GM18505 (cell line): ENCODE results near the gene IRF4.

Source experiments
- ATAC-seq: cut with Tn5 transposase; IDR thresholded peaks from one replicate; pipeline ENCODE4 v1.9.1; 2021; ENCODE audit not compliant: unreplicated experiment
- POLR2A ChIP-seq: IDR thresholded peaks from 4 replicates; pipeline ENCODE4 v1.6.1; 2011; ENCODE audit warnings: borderline replicate concordance; ENCODE audit not compliant: insufficient read depth, insufficient read length; ENCODE audit errors: extremely low read depth

Gene IRF4

DNA sequence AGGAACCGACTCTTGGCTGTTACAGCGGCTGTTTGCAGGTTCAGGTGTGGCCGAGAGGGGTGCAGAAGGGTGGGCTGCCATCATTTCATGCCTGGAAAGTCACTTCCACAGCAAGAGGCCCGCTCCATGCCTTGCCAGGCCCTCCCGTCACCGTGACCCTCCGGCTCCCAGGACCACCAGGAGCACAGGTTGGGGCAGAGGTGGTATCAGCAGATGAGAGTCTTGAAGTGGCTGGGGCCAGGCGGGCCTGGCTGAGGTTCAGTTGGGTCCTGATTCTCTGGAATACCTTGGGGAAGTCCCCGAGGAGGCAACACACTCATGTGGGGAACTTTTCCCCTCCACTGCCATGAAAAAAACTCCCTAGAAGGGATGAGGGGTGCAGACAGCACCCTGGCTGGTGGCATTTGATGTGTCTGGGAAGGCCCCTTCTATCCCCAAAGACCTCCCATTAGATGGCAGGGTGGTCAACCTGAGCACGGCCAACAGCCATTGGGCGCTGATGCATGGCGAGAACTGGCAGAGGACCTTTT is 34.2 kb upstream of the IRF4 start:
- ATAC-seq, result no peak
- TF ChIP-seq POLR2A, result no peak

DNA sequence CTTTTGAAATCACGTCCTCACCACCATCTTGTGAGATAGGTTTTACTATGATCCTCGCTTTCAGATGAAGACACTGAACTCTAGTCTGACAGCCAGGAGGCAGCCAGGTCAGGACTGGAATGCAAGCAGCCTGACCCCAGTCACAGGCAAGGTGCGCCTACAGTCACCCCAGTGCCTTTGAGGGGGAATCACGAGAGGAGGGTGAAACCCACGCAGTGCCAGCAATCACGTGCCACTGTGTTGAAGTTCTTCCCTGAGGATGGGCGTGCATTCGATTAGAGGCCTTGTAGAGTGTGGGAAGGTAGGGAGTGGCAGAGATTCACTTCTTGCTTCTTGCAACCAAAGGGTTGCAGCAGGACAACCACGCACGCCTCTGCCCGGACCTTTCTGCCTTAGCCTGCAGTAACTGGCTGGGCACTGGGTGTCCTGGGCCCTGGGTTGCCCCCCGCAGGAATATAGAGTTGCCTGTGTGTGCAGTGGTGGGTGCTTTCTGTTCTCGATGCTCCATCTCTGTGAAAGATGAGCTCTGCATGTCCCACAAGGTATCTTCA is 33.7 kb upstream of the IRF4 start:
- no peak for TF ChIP-seq POLR2A
- ATAC-seq, result no peak

DNA sequence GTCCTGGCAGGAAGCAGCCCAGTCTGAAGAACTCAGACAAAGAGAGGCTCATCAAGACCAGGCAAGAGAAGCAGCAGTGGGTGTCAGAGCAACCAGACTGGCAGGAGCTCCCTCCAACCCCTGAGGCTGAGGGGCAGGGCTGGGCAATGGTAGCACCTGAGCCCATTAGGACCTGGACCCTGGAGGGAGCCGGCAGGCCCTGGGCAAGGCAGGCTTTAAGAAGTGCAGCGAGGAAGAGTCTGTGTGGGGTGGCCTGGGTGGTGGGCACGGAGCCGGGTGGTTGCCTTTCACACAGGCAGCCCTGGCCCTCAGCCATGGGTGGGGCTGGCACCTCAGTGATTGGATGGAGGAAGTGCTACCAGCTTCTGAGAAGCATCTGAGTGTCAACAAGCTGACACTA is 33.1 kb upstream of the IRF4 start:
- no peak for ATAC-seq
- peak; percentile 16 for TF ChIP-seq POLR2A

DNA sequence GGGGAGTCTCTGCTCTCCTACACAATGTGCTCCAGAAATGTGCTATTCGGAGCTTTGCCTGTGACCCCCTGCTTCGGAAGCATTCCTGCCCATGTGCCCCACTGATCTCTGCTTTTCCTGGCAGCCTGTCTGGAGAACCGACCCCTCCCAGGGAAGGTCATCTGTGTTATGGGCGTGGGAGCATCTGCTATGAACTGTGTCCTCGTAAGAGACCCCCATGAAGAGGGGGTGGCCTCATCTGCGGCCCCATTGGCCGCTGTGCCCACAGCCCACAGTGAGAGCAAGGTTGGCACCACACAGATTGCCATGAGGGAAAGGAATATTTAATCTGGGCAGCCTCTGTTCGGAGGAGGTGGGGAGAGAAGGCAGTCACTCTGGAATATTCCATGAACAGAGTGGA is 32.7 kb upstream of the IRF4 start:
- TF ChIP-seq POLR2A, result no peak
- no peak for ATAC-seq

DNA sequence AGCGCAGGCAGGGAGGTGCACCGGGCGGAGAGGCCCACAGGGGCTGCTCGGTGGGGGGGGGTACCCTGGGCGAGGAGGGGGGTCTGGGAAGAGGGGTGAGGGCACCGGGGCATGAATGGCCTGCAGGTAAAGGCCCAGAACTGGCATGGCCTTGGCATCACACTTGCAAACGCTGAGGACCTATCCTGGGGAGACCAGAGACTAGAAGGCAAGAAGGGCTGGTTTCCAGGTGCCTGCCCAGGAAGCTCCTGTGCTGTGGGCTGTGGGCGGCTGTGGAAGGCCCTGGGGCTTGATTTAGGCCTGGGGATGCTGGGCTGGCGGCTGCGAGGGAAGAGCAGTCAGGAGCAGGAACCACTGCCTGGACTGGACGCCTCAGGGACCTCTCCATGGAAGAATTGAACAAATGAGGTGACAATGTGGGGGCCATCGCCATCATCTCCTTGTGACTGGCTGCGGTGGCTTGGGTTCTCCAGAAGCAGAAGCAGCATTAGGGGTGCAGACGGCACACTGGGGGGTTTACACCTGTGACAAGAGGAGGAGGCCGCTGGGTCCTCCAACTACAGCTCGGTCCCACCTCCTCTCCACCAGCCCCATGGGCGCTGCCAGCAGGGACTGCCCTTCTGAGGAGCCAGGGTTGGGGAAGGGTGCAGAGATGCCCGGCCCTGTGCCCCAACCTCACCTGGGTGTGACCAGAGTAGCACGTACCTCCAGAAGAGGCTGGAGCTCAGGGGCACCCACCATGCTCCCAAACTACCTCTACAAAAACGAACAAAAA is 32.1 kb upstream of the IRF4 start:
- ATAC-seq, result no peak
- TF ChIP-seq POLR2A, result no peak

DNA sequence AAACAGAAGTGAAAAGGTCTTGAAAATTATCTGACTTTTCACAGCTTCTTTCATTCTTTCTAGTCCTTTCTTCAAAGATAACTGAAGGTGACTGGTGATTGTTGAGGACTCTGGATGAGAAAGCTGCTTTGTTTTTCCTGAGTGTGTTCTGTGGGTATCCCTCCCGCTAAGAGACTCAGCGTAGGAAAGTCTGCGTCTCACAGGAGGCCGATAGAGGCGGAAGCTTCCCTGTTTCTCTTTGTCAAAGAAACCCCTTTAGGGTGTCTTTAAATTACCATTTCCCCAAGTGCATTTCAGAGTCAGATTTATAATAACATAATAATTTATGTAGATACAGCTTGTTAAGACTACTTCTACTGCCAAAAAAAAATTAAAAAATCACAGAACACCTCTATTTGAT is 31.2 kb upstream of the IRF4 start:
- no peak for TF ChIP-seq POLR2A

DNA sequence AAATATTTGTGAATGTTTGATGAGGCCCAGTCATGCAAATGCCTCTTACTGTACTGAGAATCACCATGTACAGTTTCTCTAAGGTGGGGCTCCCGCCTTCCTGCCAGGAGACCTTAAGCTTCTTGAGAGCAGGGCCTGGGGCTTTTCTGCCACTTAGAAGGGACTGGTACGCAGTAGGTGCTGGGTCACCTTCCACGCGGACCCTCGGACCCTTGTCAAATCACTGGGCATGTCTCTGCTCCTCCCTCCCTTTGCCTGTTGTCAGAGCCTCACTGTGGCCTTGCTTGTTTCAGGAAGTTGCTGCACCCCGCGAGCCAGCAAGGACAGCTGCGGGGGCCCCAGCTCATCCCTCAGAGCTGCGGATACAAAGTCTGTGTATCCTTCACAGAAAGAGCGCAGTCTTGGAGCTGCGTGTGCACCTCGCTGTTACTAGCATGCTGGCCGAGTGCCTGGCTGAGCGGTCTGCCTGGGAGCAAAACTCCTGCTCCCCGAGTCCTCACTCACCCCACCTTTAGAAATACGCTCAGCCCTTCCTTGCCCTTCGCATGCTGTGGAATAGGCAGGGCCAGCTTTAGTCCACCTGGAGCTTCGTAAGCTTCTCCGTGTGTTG is 30.7 kb upstream of the IRF4 start:
- TF ChIP-seq POLR2A, result no peak
- ATAC-seq, result no peak

More for the DNA sequence above, 31.2 kb upstream of the IRF4 start:
- ATAC-seq, result no peak

DNA sequence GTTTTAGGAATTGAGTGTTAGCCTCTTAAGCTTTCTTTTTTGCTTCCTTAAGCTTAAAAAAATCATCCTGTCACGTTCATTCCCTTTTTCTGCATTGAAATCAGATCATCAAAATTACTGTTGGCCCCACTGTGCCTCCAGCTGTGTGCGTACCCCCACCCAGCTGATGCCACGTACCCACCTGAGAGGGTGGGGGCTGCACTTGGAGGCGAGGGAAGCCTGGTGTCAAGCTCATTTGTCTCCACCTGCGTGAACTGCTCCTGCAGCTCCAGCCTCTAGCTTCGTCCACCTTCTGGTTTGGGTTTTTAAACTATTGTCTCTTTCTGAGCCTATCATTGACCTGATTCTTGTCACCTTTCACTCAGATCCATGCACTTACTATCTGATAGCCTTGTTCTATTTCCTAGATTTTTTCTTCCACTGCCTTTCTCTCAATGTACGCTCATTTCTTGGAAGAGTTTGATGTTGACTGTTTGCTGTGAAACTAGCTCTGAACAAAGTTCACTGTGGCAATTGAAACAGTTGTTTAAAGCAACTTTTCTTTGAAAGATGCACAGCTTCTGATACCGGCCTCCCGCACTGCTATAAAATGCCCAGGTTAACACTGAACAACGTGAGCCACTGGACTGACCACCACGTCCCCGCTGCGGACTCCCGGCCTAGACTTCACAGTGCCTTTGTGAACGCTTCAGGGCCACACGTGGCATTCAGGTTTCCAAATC is 30.0 kb upstream of the IRF4 start:
- no peak for TF ChIP-seq POLR2A
- ATAC-seq, result no peak

DNA sequence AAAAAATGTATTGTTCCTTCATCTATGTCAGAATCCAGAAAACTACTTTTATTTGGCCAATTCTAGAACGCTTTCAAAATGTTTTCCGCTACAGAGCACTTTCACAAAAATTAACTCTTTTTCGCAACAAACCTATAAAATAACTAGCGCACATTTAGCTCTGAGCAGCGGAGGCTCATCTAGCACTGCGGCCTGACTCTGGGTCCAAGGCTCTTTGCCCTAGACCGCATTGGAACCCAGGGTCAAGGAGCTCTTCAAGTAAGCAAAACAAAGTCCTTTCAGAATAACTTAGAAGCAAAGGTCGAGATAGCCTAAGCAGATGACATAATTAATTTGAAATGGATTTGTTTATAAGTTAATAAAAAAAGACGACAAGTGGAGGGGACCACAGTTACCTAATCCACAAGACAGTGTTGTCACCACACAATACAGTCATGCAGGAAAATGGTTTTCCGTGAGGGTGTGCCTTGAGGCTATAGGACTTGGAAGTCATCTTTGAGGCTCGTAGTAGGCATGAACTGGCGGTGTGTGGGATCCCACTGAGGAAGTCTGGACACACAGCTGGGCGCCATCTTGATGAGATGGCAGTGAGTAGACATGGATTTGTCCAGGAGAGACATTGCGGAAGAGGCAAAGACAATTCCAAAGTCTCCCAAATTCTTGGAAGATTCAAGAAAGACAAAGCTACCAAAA is 29.2 kb upstream of the IRF4 start:
- no peak for TF ChIP-seq POLR2A
- ATAC-seq, result no peak

DNA sequence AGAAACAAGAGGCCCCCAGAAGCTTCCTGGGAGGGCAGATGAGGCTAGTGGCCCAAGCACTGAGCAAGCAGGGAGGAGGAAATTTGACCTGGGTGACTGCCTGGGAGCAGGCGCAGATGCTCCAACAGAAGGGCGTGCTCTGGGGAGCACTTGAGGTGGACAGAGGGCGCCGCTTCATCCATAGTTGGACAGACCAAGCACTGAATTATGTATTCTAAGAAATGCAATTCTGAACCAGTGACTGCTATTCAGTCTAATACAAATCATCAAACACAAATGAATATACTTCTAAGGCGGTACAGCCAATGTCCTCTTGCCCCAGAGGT is 28.7 kb upstream of the IRF4 start:
- TF ChIP-seq POLR2A, result no peak
- ATAC-seq, result no peak

DNA sequence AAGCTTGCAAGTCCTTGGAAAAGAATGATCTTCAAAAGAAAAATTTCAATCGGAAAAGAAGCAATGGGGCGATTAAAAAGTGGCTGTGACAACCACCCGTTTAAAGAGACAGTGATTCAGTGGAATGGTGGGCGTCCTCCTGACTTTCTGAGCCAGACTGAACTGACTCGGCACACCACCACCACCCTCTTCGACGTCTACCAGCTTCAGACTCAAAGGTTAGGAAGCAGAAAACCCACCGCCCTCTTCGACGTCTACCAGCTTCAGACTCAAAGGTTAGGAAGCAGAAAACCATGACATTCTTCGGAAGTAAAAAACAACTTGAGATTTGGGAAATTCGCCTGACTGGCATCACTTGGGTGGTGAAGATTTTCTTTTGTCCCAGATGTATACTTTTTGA is 28.3 kb upstream of the IRF4 start:
- ATAC-seq, result no peak

DNA sequence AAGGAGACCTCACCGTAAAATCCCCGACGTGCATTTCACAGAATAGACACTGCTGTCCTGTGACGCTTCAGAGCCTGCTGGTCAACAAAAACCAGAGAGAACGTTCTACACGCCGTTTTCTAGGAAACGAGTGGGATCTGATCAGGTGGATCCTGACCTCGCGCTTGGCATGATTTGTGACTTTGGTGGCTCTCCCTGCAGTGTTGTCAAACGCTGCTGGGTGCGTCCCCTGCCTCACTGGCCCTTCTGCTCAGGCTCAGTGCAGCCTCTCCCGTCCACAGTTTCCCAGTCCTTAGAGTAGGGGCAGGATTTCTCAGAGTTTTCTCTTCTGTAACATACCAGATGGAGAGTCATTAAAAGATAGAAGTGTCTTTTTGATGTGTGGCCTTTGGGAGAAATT is 27.6 kb upstream of the IRF4 start:
- ATAC-seq, result no peak
- no peak for TF ChIP-seq POLR2A

More for the DNA sequence above, 28.3 kb upstream of the IRF4 start:
- no peak for TF ChIP-seq POLR2A
